ENCODE data around the gene ITSN2.
A peak's percentile ranks its signal among the peaks of the same experiment; 100 is the strongest.

ITSN2 gene

GRCh38 chr2:24332791-24333540 lies 27.4 kb downstream of the ITSN2 start:
- DNase-seq, result no peak

- no peak for DNase-seq
Observed at GRCh38 chr2:24330161-24330560, 30.2 kb downstream of the ITSN2 start.

- no peak for DNase-seq
Observed at GRCh38 chr2:24329700-24330099, 30.6 kb downstream of the ITSN2 start.

GRCh38 chr2:24328010-24328409 lies 32.3 kb downstream of the ITSN2 start:
- DNase-seq, result no peak

- DNase-seq, result peak; percentile 12
Observed at GRCh38 chr2:24317491-24317920, 42.8 kb downstream of the ITSN2 start.

- DNase-seq, result no peak
Observed at GRCh38 chr2:24315669-24316068, 44.7 kb downstream of the ITSN2 start.

GRCh38 chr2:24313744-24314632 lies 46.3 kb downstream of the ITSN2 start:
- no peak for DNase-seq

- DNase-seq, result no peak
Observed at GRCh38 chr2:24307961-24308360, 52.4 kb downstream of the ITSN2 start.

- DNase-seq, result no peak
Observed at GRCh38 chr2:24304631-24305030, 55.7 kb downstream of the ITSN2 start.

GRCh38 chr2:24304098-24304497 lies 56.2 kb downstream of the ITSN2 start:
- no peak for DNase-seq

- DNase-seq, result no peak
Observed at GRCh38 chr2:24301599-24301998, 58.7 kb downstream of the ITSN2 start.

- DNase-seq, result no peak
Observed at GRCh38 chr2:24297663-24298062, 62.7 kb downstream of the ITSN2 start.

GRCh38 chr2:24287171-24287570 lies 73.2 kb downstream of the ITSN2 start:
- DNase-seq, result no peak

- no peak for DNase-seq
Observed at GRCh38 chr2:24285484-24286152, 74.7 kb downstream of the ITSN2 start.

GRCh38 chr2:24280645-24281044 lies 79.7 kb downstream of the ITSN2 start:
- DNase-seq, result no peak

GRCh38 chr2:24280161-24280560 lies 80.2 kb downstream of the ITSN2 start:
- no peak for DNase-seq

- no peak for DNase-seq
Observed at GRCh38 chr2:24276349-24276899, 83.9 kb downstream of the ITSN2 start.

- no peak for DNase-seq
Observed at GRCh38 chr2:24274809-24275208, 85.5 kb downstream of the ITSN2 start.

GRCh38 chr2:24273598-24273997 lies 86.7 kb downstream of the ITSN2 start:
- DNase-seq, result no peak

- no peak for DNase-seq
Observed at GRCh38 chr2:24272907-24273306, 87.4 kb downstream of the ITSN2 start.

GRCh38 chr2:24272161-24272802 lies 88.1 kb downstream of the ITSN2 start:
- DNase-seq, result no peak

GRCh38 chr2:24269265-24269664 lies 91.1 kb downstream of the ITSN2 start:
- no peak for DNase-seq

- DNase-seq, result no peak
Observed at GRCh38 chr2:24265212-24265611, 95.1 kb downstream of the ITSN2 start.

Data from NCI-H1694 (cell line).